GM15510 (cell line): Measurements from ENCODE around the gene NACA.

Experiments
- POLR2A ChIP-seq: IDR thresholded peaks from 3 replicates; pipeline ENCODE4 v1.6.1; 2011; ENCODE audit warnings: borderline replicate concordance; ENCODE audit not compliant: insufficient read length; ENCODE audit errors: extremely low read depth

The NACA gene

GRCh38 chr12:56678852-56679251 is 46.2 kb downstream of the NACA start:
- TF ChIP-seq POLR2A: no peak

GRCh38 chr12:56677680-56678079 is 47.4 kb downstream of the NACA start:
- TF ChIP-seq POLR2A: no peak

- no peak for TF ChIP-seq POLR2A
Observed at GRCh38 chr12:56676851-56677580, 48.1 kb downstream of the NACA start.

- TF ChIP-seq POLR2A: no peak
Observed at GRCh38 chr12:56671608-56672007, 53.5 kb downstream of the NACA start.

GRCh38 chr12:56670836-56671235 is 54.3 kb downstream of the NACA start:
- TF ChIP-seq POLR2A: no peak

- TF ChIP-seq POLR2A: no peak
Observed at GRCh38 chr12:56668197-56668457, 57.0 kb downstream of the NACA start.
